ENCODE data around the gene BRINP1.

DNA sequence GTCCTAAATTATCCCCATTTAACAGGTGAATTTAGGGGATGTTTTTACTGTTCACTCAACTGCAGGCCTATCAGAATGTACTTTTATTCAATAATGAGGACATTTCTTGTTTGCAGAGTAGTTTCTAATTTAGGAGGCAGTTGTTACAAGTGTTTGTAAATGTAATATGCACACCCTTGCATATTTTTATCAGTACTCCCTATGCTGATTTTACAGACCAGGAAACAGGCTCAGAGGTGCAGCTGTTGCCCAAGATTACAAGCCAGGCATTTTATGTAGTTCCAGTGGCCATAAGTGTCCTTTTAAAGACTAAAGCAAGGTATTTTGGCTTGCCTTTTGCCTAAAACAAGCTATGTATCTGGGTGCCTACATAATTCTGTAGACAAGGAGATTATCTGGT is 47.6 kb upstream of the BRINP1 start:
- TF ChIP-seq POLR2A (IDR thresholded peaks at IDR 0.05), result no peak
- TF ChIP-seq, protein P1, sequence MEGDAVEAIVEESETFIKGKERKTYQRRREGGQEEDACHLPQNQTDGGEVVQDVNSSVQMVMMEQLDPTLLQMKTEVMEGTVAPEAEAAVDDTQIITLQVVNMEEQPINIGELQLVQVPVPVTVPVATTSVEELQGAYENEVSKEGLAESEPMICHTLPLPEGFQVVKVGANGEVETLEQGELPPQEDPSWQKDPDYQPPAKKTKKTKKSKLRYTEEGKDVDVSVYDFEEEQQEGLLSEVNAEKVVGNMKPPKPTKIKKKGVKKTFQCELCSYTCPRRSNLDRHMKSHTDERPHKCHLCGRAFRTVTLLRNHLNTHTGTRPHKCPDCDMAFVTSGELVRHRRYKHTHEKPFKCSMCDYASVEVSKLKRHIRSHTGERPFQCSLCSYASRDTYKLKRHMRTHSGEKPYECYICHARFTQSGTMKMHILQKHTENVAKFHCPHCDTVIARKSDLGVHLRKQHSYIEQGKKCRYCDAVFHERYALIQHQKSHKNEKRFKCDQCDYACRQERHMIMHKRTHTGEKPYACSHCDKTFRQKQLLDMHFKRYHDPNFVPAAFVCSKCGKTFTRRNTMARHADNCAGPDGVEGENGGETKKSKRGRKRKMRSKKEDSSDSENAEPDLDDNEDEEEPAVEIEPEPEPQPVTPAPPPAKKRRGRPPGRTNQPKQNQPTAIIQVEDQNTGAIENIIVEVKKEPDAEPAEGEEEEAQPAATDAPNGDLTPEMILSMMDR (IDR thresholded peaks at IDR 0.05), result no peak
